B cell (primary cell): ENCODE measurements around the gene RAD51B. TPM values are rescaled to one million over a fixed set of nuclear protein-coding genes. Genes with fewer than 3 reads are reported as not detected.

Experiments
- ATAC-seq: fragments of 200-7000 bp; cut with Tn5 transposase; one replicate; pipeline ENCODE4 v1.10.0; 2021; ENCODE audit warnings: low read depth, mild to moderate bottlenecking, moderate number of reproducible peaks, moderate library complexity
- CTCF ChIA-PET: fragments of 350-600 bp; sonication (Branson Sonifier 250); formaldehyde crosslinking; loops from one replicate; lab custom pipeline; 2021; ENCODE audit warnings: antibody characterized with exemption, inconsistent platforms; lab: Charles Lee
- POLR2A ChIA-PET: fragments of 350-600 bp; sonication (Branson Sonifier 250); formaldehyde crosslinking; loops from one replicate; lab custom pipeline; 2021; ENCODE audit warnings: antibody characterized with exemption; lab: Charles Lee
- DNase-seq: peaks from one replicate; pipeline ENCODE4 v3.0.0; 2013
- H2AFZ ChIP-seq: 2 replicates; pipeline ENCODE4 v1.6.1; 2012; ENCODE audit warnings: mild to moderate bottlenecking, low read depth, low read length; ENCODE audit not compliant: insufficient read depth, poor library complexity, severe bottlenecking
- H3K27ac ChIP-seq, 2 donors: 1 replicate in 1 of 2; 2 replicates in 1 of 2; pipeline ENCODE4 v1.5.1; 2012 to 2013; ENCODE audit warnings: low read length in 2 of 2, mild to moderate bottlenecking in 2 of 2, moderate library complexity in 1 of 2
- H3K27me3 ChIP-seq, 4 experiments: fragments of 200-600 bp in 1 of 4; sonication (generic) in 1 of 4; replicated peaks in 1 of 4; 1 replicate in 2 of 4; 2 replicates in 2 of 4; pipeline versions ENCODE4 v1.6.1 to v1.7.0; 2013 to 2016; ENCODE audit warnings: low read length in 3 of 4, mild to moderate bottlenecking in 2 of 4, mixed read lengths in 1 of 4, moderate library complexity in 1 of 4; ENCODE audit not compliant: insufficient read depth in 4 of 4, control insufficient read depth in 3 of 4; ENCODE audit errors: control extremely low read depth in 1 of 4
- H3K36me3 ChIP-seq, 2 experiments: replicated peaks in 1 of 2; 1 replicate in 1 of 2; 2 replicates in 1 of 2; pipeline versions ENCODE4 v1.6.1 to v1.7.1; 2013; ENCODE audit warnings: low read length in 1 of 2; ENCODE audit not compliant: insufficient read depth in 2 of 2, control insufficient read depth in 1 of 2; ENCODE audit errors: control extremely low read depth in 1 of 2, extremely low read depth in 1 of 2
- H3K4me1 ChIP-seq, 2 donors: fragments of 200-600 bp in 1 of 2; sonication (generic) in 1 of 2; 1 replicate in 1 of 2; 2 replicates in 1 of 2; pipeline versions ENCODE4 v1.5.1 to v1.6.1; 2013 to 2017; ENCODE audit warnings: low read length in 2 of 2; ENCODE audit not compliant: control insufficient read depth in 2 of 2, insufficient read depth in 2 of 2
- H3K4me2 ChIP-seq: replicated peaks from 2 replicates; pipeline ENCODE3; 2012; ENCODE audit warnings: mild to moderate bottlenecking, low read depth, low read length; ENCODE audit not compliant: poor library complexity, severe bottlenecking
- H3K4me3 ChIP-seq, 5 experiments: fragments of 200-600 bp in 1 of 5; sonication (generic) in 1 of 5; 1 replicate in 3 of 5; 2 replicates in 2 of 5; pipeline versions ENCODE4 v1.5.1 to v1.7.0; 2011 to 2016; ENCODE audit warnings: low read length in 4 of 5, mild to moderate bottlenecking in 4 of 5, low read depth in 2 of 5, control low read depth in 1 of 5, moderate library complexity in 1 of 5; ENCODE audit not compliant: insufficient read depth in 1 of 5; ENCODE audit errors: control extremely low read depth in 1 of 5, extremely low read depth in 1 of 5
- H3K79me2 ChIP-seq: fragments of 200-600 bp; sonication (generic); one replicate; pipeline ENCODE4 v1.6.0; 2016; ENCODE audit warnings: low read length; ENCODE audit not compliant: control insufficient read depth, insufficient read depth
- H3K9ac ChIP-seq: fragments of 200-600 bp; sonication (generic); 2 replicates; pipeline ENCODE4 v1.6.1; 2017; ENCODE audit warnings: mild to moderate bottlenecking, low read length, moderate library complexity
- H3K9me3 ChIP-seq, 3 donors: one replicate each; pipeline versions ENCODE4 v1.6.1 to v1.7.1; 2013; ENCODE audit warnings: low read length in 2 of 3; ENCODE audit not compliant: control insufficient read depth in 2 of 3, insufficient read depth in 1 of 3; ENCODE audit errors: control extremely low read depth in 1 of 3
- H4K20me1 ChIP-seq: 2 replicates; pipeline ENCODE4 v1.6.0; 2012; ENCODE audit warnings: mild to moderate bottlenecking, low read length; ENCODE audit not compliant: insufficient read depth, control insufficient read depth, poor library complexity, severe bottlenecking
- H3K27ac Mint-ChIP-seq: one replicate; pipeline ENCODE4 v1.8.0; 2021; ENCODE audit warnings: mixed read lengths
- H3K27me3 Mint-ChIP-seq: one replicate; pipeline ENCODE4 v1.8.0; 2021; ENCODE audit warnings: mixed read lengths
- H3K4me1 Mint-ChIP-seq: one replicate; pipeline ENCODE4 v1.8.0; 2021; ENCODE audit warnings: mixed read lengths
- H3K4me3 Mint-ChIP-seq: one replicate; pipeline ENCODE4 v1.8.0; 2021; ENCODE audit warnings: mixed read lengths
- H3K9me3 Mint-ChIP-seq: one replicate; pipeline ENCODE4 v1.8.0; 2022; ENCODE audit warnings: mixed read lengths; ENCODE audit not compliant: insufficient read depth
- EZH2 ChIP-seq: IDR thresholded peaks from 2 replicates; pipeline ENCODE4 v1.6.1; 2012; ENCODE audit warnings: borderline replicate concordance, low read depth, mild to moderate bottlenecking, moderate library complexity, low read length; ENCODE audit not compliant: insufficient read depth, poor library complexity, severe bottlenecking
- WGBS: methylation state at CpG from one replicate; pipeline ENCODE4 v1.1.5; 2013; ENCODE audit warnings: missing lambda C conversion rate; ENCODE audit not compliant: insufficient coverage; 5-methylcytosine and 5-hydroxymethylcytosine counted together
- intact Hi-C: fragments of 100-400 bp; cut with micrococcal nuclease; formaldehyde crosslinking; loops from one replicate; pipeline ENCODE4 v1.10.0; 2022
- polyA plus RNA-seq: library from polyadenylated mRNA; depleted of rRNA; stranded (reverse); fragments of >200 nt; gene quantifications from 2 replicates; pipeline ENCODE4 v1.2.3, GENCODE V29; 2012
- total RNA-seq, 2 donors: library from RNA; stranded (reverse); fragments of 120-200 nt in 1 of 2; gene quantifications; 1 replicate in 1 of 2; 2 replicates in 1 of 2; pipeline versions ENCODE4 v1.2.3 to v1.2.4, GENCODE V29; 2013 to 2022
- TF ChIP-seq, protein P1 (sequence below): fragments of 200-600 bp; IDR thresholded peaks from one replicate; pipeline ENCODE4 v1.8.0; 2022; ENCODE audit warnings: antibody characterized with exemption, mild to moderate bottlenecking

RAD51B gene
- total and polyA plus RNA-seq, 2 donors (not counting 1 experiment from before 2014, with no cell fraction given), result 6.5 to 60.6 TPM

DNA sequence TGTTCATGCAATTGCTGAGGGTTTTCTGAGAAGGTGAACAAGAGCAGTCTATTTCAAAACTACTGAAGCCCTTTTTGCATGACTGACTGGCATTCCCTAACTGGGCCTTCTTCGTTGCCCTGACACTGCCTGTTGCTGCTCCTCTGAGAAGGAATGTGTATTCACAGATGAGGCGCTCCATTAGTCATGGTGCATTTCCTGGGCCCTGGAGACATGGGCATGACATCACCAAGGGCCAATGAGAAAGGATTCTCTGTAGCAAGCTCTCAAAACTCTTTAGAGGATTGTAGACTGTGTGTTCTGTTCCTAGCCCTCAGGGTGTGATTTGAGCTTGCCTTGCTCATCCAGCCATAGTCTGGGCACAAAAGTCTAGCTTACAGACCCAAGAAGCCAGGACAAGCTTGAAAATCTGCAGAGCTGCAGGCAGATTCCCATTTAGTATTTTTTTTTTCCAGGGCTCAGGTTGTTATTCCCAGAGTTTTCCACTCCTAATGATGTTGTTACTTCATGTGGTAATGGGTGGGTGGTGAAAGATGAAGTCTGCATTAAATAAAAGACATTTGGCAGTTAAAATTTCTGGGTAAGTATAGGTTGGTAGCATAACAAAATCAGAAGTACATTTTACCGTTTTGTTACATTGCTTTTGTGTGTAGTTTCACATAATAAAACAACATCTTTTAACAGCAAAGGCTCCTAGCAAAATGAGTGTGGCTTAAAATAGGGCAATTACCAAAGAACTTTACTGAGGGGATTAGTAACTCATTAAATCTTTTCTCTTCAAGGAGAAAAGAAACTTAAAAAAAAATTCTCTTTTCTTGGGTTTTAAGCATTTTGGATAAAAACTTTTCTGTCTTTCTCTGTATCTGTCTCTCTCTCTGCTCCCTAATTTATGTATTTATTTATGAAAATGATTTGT lies 318.4 kb downstream of the RAD51B start:
- POLR2A ChIA-PET, result interaction anchor here (0.6 kb wide), 1 partner anchor 346 kb away, joined by 3 read pairs; no protein-coding TSS in a partner anchor

More for the DNA sequence above, 318.4 kb downstream of the RAD51B start:
- DNase-seq, result no peak
- H3K9me3 ChIP-seq, result no peaks in the 10 kb centered on the region
- H3K9ac ChIP-seq, result no peak overlapping the region
- intact Hi-C loops, result no loop called here
- no peak overlapping the region for H3K4me2 ChIP-seq
- WGBS, result 66% methylated on average over 2 of the region's 3 CpGs
- no peak overlapping the region for H3K27ac ChIP-seq
- ATAC-seq, result no peak
- Mint-ChIP-seq H3K4me3 (no peak overlapping the region), H3K4me1 (peaks cover 2% of the 10 kb centered on the region), H3K27ac (no peak overlapping the region), H3K27me3 (no peaks in the 10 kb centered on the region), H3K9me3 (no peaks in the 10 kb centered on the region)
- H4K20me1 ChIP-seq, result no peaks in the 10 kb centered on the region
- no peak overlapping the region for H3K4me3 ChIP-seq
- no peaks in the 10 kb centered on the region for H3K4me1 ChIP-seq
- no peaks in the 10 kb centered on the region for H3K27me3 ChIP-seq
- TF ChIP-seq, protein P1, sequence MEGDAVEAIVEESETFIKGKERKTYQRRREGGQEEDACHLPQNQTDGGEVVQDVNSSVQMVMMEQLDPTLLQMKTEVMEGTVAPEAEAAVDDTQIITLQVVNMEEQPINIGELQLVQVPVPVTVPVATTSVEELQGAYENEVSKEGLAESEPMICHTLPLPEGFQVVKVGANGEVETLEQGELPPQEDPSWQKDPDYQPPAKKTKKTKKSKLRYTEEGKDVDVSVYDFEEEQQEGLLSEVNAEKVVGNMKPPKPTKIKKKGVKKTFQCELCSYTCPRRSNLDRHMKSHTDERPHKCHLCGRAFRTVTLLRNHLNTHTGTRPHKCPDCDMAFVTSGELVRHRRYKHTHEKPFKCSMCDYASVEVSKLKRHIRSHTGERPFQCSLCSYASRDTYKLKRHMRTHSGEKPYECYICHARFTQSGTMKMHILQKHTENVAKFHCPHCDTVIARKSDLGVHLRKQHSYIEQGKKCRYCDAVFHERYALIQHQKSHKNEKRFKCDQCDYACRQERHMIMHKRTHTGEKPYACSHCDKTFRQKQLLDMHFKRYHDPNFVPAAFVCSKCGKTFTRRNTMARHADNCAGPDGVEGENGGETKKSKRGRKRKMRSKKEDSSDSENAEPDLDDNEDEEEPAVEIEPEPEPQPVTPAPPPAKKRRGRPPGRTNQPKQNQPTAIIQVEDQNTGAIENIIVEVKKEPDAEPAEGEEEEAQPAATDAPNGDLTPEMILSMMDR, result no peak
- no peak for TF ChIP-seq EZH2
- H3K79me2 ChIP-seq, result no peaks in the 10 kb centered on the region
- H2AFZ ChIP-seq, result no peak overlapping the region
- CTCF ChIA-PET, result no interaction called here
- no peaks in the 10 kb centered on the region for H3K36me3 ChIP-seq
